Breast epithelium (tissue), 4 donors: Measurements from ENCODE around the gene FBN2. TPM values are rescaled to one million over a fixed set of nuclear protein-coding genes. Genes with fewer than 3 reads are reported as not detected.

ENCODE experiments used
- DNase-seq, 2 donors: peaks; one replicate each; pipeline ENCODE4 v3.0.0-alpha.2; 2019; ENCODE audit warnings: low spot score in 2 of 2
- H3K27ac ChIP-seq, 2 donors: fragments of 200-600 bp; sonication (generic) in 1 of 2; one replicate each; pipeline ENCODE4 v1.5.1; 2016 to 2019; ENCODE audit warnings: mild to moderate bottlenecking in 1 of 2
- H3K27me3 ChIP-seq, 2 donors: fragments of 200-600 bp; sonication (generic) in 1 of 2; one replicate each; pipeline versions ENCODE4 v1.5.1 to v1.6.0; 2017 to 2019; ENCODE audit warnings: control low read depth in 1 of 2, mild to moderate bottlenecking in 1 of 2
- H3K36me3 ChIP-seq: fragments of 200-600 bp; one replicate; pipeline ENCODE4 v1.5.1; 2019
- H3K4me1 ChIP-seq, 2 donors: fragments of 200-600 bp; sonication (generic); one replicate each; pipeline ENCODE4 v1.5.1; 2016 to 2019; ENCODE audit warnings: control low read depth in 1 of 2
- H3K4me3 ChIP-seq, 3 donors: fragments of 200-600 bp; sonication (generic); 1 replicate in 2 of 3; 2 replicates in 1 of 3; pipeline ENCODE4 v1.5.1; 2016 to 2019; ENCODE audit warnings: mild to moderate bottlenecking in 3 of 3, moderate library complexity in 2 of 3
- H3K9me3 ChIP-seq, 2 donors: fragments of 200-600 bp; sonication (generic) in 1 of 2; one replicate each; pipeline ENCODE4 v1.5.1; 2016 to 2019; ENCODE audit warnings: control low read depth in 1 of 2
- POLR2A ChIP-seq: fragments of 450-650 bp; IDR thresholded peaks from one replicate; pipeline ENCODE4 v1.6.1; 2016; ENCODE audit warnings: antibody characterized with exemption, mild to moderate bottlenecking, moderate library complexity
- POLR2AphosphoS5 ChIP-seq, 3 donors: sonication (generic); formaldehyde crosslinking; IDR thresholded peaks; one replicate each; pipeline ENCODE4 v1.6.1; 2017; ENCODE audit warnings: antibody characterized with exemption in 3 of 3
- intact Hi-C: fragments of 100-400 bp; cut with DNase I; formaldehyde crosslinking; loops from one replicate; pipeline ENCODE4 v1.15.1; 2023; ENCODE audit warnings: low total_unique reads
- total RNA-seq, 3 donors: library from RNA; depleted of rRNA; stranded (reverse); fragments of >200 nt; gene quantifications; one replicate each; pipeline ENCODE4 v1.1.0, GENCODE V29; 2016
- TF ChIP-seq, protein P1 (sequence below), 3 donors: fragments of 450-650 bp; IDR thresholded peaks; one replicate each; pipeline ENCODE4 v1.5.1; 2016 to 2017; ENCODE audit warnings: antibody characterized with exemption in 3 of 3, mild to moderate bottlenecking in 3 of 3, moderate library complexity in 3 of 3

The FBN2 gene
- total RNA-seq, 3 donors from 2014 or later, result 0.88 to 7.5 (median 1.8) TPM

DNA sequence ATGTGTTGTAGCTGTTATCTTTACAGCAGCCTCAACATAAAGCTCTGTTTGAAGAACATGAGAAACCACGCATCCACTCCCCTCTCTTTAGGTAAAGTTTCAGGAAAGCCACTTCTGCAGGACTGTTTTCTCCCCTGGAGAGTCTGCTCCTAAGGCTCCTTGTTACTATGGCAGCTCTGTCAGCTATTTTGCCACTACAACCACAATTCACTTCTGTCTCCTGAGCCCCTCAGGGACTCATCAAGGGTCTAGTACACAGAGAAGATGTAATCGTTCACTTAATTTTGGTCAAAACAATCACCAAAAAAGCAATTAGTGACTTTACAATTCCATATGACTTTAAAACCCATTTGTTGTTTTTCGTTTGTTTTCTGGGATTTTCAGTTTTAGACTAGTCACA is 157.7 kb downstream of the FBN2 start:
- intact Hi-C loops, result no loop called here
- Histone ChIP-seq H3K9me3 (no peaks in the 10 kb centered on the region), H3K27ac (no peak overlapping the region), H3K36me3 (no peaks in the 10 kb centered on the region), H3K4me3 (no peak overlapping the region), H3K4me1 (no peaks in the 10 kb centered on the region), H3K27me3 (no peaks in the 10 kb centered on the region)
- DNase-seq, result no peak
- TF ChIP-seq POLR2A, result no peak
- no peak for TF ChIP-seq POLR2AphosphoS5 (IDR thresholded peaks at IDR 0.05)
- TF ChIP-seq, protein P1, sequence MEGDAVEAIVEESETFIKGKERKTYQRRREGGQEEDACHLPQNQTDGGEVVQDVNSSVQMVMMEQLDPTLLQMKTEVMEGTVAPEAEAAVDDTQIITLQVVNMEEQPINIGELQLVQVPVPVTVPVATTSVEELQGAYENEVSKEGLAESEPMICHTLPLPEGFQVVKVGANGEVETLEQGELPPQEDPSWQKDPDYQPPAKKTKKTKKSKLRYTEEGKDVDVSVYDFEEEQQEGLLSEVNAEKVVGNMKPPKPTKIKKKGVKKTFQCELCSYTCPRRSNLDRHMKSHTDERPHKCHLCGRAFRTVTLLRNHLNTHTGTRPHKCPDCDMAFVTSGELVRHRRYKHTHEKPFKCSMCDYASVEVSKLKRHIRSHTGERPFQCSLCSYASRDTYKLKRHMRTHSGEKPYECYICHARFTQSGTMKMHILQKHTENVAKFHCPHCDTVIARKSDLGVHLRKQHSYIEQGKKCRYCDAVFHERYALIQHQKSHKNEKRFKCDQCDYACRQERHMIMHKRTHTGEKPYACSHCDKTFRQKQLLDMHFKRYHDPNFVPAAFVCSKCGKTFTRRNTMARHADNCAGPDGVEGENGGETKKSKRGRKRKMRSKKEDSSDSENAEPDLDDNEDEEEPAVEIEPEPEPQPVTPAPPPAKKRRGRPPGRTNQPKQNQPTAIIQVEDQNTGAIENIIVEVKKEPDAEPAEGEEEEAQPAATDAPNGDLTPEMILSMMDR (IDR thresholded peaks at IDR 0.05), result no peak

DNA sequence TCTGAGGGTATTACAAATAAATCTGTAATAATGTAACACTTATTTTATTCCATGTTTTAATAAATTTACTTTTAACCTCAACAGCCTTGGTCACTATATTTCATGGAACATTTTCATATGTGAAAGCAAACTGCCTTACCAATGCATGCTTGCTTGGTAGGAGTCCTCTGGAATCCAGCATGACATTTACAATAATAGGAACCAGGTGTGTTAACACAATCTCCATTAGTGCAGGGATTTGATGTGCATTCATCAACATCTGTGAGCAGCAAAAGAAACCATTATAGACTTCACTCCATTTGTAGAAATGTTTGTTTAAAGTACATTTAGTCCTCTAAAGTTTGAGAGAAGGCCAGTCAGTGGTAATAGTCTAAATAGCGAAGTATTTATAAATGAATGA is 159.4 kb downstream of the FBN2 start:
- intact Hi-C loops, result no loop called here
- TF ChIP-seq POLR2A (no peak), POLR2AphosphoS5 (IDR thresholded peaks at IDR 0.05) (no peak)
- TF ChIP-seq, protein P1 (IDR thresholded peaks at IDR 0.05), result no peak
- Histone ChIP-seq H3K4me1 (no peaks in the 10 kb centered on the region), H3K27me3 (no peaks in the 10 kb centered on the region), H3K4me3 (no peak overlapping the region), H3K27ac (no peak overlapping the region), H3K36me3 (no peaks in the 10 kb centered on the region), H3K9me3 (no peaks in the 10 kb centered on the region)
- no peak for DNase-seq

DNA sequence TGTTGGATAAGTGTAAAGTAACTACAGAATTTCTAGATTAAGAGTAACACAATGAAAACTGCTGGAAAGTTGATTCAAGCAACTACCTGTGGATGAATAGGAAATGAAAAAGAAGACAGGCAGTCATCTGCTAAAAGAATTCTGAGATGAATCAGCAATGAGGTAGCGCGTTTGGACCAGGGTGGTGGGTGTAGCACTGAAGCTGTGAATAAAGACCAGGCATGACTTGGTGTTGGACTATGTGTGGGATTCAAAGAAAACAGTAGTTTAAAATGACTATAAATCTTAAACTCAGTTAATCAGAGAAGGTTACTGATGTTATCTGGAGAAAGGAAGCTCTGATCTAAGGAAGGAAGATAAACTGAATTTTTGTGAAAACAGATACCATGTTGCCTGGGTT is 159.8 kb downstream of the FBN2 start:
- no peak for DNase-seq
- H3K27me3 ChIP-seq, result no peaks in the 10 kb centered on the region
- H3K36me3 ChIP-seq, result no peaks in the 10 kb centered on the region
- intact Hi-C loops, result no loop called here
- no peak overlapping the region for H3K4me3 ChIP-seq
- no peaks in the 10 kb centered on the region for H3K4me1 ChIP-seq
- TF ChIP-seq POLR2AphosphoS5 (IDR thresholded peaks at IDR 0.05) (no peak), POLR2A (no peak)
- TF ChIP-seq, protein P1 (IDR thresholded peaks at IDR 0.05), result no peak
- H3K9me3 ChIP-seq, result no peaks in the 10 kb centered on the region
- H3K27ac ChIP-seq, result no peak overlapping the region

DNA sequence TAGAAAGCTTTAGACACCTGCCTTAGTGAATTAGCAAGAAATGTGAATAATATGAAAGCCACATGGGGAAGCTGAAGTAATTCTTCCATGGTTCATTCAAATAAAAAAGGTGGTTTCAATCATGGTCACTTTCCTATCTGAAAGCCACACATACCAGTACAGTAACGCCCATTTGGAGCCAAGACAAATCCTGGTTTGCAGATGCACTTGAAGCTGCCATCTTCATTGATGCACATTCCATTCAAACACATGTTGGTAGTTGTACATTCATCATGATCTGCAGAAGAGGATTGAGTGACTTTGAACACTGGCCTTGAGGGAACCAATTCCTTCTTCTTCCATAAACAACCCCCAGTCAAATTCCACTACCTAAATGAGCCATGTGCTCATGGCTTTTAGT is 161.5 kb downstream of the FBN2 start:
- no peak overlapping the region for H3K4me3 ChIP-seq
- H3K36me3 ChIP-seq, result no peaks in the 10 kb centered on the region
- no peaks in the 10 kb centered on the region for H3K9me3 ChIP-seq
- TF ChIP-seq POLR2A, result no peak
- no peak for TF ChIP-seq POLR2AphosphoS5 (IDR thresholded peaks at IDR 0.05)
- TF ChIP-seq, protein P1 (IDR thresholded peaks at IDR 0.05), result no peak
- no peaks in the 10 kb centered on the region for H3K4me1 ChIP-seq
- no peak for DNase-seq
- H3K27me3 ChIP-seq, result no peaks in the 10 kb centered on the region
- intact Hi-C loops, result no loop called here
- H3K27ac ChIP-seq, result no peak overlapping the region

DNA sequence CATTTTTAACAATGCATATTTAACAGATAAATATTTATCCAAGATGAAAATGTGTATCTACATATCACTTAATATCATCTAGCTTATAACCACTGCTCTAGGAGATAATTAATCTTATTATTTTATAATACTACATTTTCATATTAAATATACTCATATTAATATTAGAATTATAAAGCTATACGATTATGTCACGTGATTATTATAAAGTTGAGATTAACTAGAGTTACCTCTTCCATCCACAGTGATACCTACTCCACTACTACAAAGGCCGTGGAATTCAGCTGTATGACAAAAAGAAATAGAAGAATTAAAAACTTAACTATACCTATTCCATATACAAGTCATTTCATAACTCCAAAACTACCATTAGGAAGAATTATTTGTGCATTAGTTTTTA is 171.9 kb downstream of the FBN2 start:
- no peaks in the 10 kb centered on the region for H3K36me3 ChIP-seq
- no peaks in the 10 kb centered on the region for H3K9me3 ChIP-seq
- H3K27ac ChIP-seq, result no peak overlapping the region
- no peak overlapping the region for H3K4me3 ChIP-seq
- intact Hi-C loops, result no loop called here
- no peak for DNase-seq
- no peaks in the 10 kb centered on the region for H3K27me3 ChIP-seq
- no peaks in the 10 kb centered on the region for H3K4me1 ChIP-seq
- no peak for TF ChIP-seq POLR2A
- TF ChIP-seq, protein P1 (IDR thresholded peaks at IDR 0.05), result no peak
- TF ChIP-seq POLR2AphosphoS5 (IDR thresholded peaks at IDR 0.05), result no peak
